ENCODE data around the gene CHD9.
"Not testable (repeated sequence)": the region's sequence is repeated elsewhere in the genome, so short reads cannot be mapped to it uniquely, and the experiment has no call there.

Gene CHD9

DNA sequence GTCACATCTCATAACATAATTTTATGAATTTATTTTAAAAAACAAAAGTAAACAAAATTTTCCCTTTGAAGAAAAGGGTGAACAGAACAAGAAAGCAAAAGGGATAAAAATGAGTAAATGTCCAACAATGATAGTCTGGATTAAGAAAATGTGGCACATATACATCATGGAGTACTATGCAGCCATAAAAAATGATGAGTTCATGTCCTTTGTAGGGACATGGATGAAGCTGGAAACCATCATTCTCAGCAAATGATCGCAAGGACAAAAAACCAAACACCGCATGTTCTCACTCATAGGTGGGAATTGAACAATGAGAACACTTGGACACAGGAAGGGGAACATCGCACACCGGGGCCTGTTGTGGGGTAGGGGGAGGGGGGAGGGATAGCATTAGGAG lies 3.5 kb upstream of the CHD9 start:
- H3K4me3 ChIP-seq (ENCODE audit: low read depth, low read length); H3K9me3 ChIP-seq (ENCODE audit: control insufficient read depth, insufficient read depth, low read depth, low read length); CTCF ChIA-PET; H3K4me1 ChIP-seq (ENCODE audit: control insufficient read depth, insufficient read depth, low read length); H3K27ac ChIP-seq (ENCODE audit: extremely low read depth, low read depth, low read length); H3K36me3 ChIP-seq (ENCODE audit: control insufficient read depth in 2 of 2, insufficient read depth in 1 of 2, low read length in 2 of 2): not testable (repeated sequence)
- TF ChIP-seq ZNF146 (tag by site-specific recombination; IDR thresholded peaks at IDR 0.05): peak; percentile 77
- peak; percentile 58; the same call in 1 of the 2 replicates for TF ChIP-seq ZNF580 (tag by site-specific recombination; IDR thresholded peaks at IDR 0.05)
- POLR2A ChIA-PET: interaction anchor here (0.7 kb wide), 1 partner anchor 79 kb away, joined by 6 read pairs; no protein-coding TSS in a partner anchor

- Histone ChIP-seq H3K27ac (ENCODE audit: extremely low read depth, low read depth, low read length) (no peak within 1 kb of the TSS), H3K9me3 (ENCODE audit: control insufficient read depth, insufficient read depth, low read depth, low read length) (no peaks in the 10 kb centered on the region), H3K4me3 (ENCODE audit: low read depth, low read length) (peak within 1 kb of the TSS; percentile 5; the same call in 1 of the 2 replicates), H3K4me1 (ENCODE audit: control insufficient read depth, insufficient read depth, low read length) (no peaks in the 10 kb centered on the region), H3K36me3 (ENCODE audit: control insufficient read depth in 2 of 2, insufficient read depth in 1 of 2, low read length in 2 of 2) (no peaks in the 10 kb centered on the region)
- CTCF ChIA-PET: interaction anchor here (0.9 to 1.6 kb wide), 3 partner anchors 106 to 231 kb away, joined by 3 to 4 read pairs (median 4); no protein-coding TSS in a partner anchor
- POLR2A ChIA-PET: no interaction called here
- TF ChIP-seq HOXA7 (CRISPR knock-in tag; IDR thresholded peaks at IDR 0.05; ENCODE audit: borderline replicate concordance): no peak
- no peak for TF ChIP-seq ZNF24 (tag by site-specific recombination; IDR thresholded peaks at IDR 0.05)
- no peak for TF ChIP-seq ZSCAN16 (tag by site-specific recombination; IDR thresholded peaks at IDR 0.05)
- TF ChIP-seq ZNF658 (tag by site-specific recombination; IDR thresholded peaks at IDR 0.05): no peak
- no peak for TF ChIP-seq ZNF416 (tag by site-specific recombination; IDR thresholded peaks at IDR 0.05)
- TF ChIP-seq REST (tag by site-specific recombination; IDR thresholded peaks at IDR 0.05): no peak
- TF ChIP-seq ZNF529 (tag by site-specific recombination; IDR thresholded peaks at IDR 0.05; ENCODE audit: insufficient replicate concordance): no peak
- no peak for TF ChIP-seq ZFP37 (tag by site-specific recombination; IDR thresholded peaks at IDR 0.05)
- TF ChIP-seq, protein P1, sequence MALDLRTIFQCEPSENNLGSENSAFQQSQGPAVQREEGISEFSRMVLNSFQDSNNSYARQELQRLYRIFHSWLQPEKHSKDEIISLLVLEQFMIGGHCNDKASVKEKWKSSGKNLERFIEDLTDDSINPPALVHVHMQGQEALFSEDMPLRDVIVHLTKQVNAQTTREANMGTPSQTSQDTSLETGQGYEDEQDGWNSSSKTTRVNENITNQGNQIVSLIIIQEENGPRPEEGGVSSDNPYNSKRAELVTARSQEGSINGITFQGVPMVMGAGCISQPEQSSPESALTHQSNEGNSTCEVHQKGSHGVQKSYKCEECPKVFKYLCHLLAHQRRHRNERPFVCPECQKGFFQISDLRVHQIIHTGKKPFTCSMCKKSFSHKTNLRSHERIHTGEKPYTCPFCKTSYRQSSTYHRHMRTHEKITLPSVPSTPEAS (tag by site-specific recombination; IDR thresholded peaks at IDR 0.05): peak; percentile 16; the same call in 1 of the 2 replicates
- peak; percentile 35; the same call in 1 of the 2 replicates for TF ChIP-seq ZNF692 (tag by site-specific recombination; IDR thresholded peaks at IDR 0.05)
- no peak for TF ChIP-seq ZNF501 (tag by site-specific recombination; IDR thresholded peaks at IDR 0.05)
- TF ChIP-seq ZNF837 (tag by site-specific recombination; IDR thresholded peaks at IDR 0.05): no peak
- TF ChIP-seq REPIN1 (tag by site-specific recombination; IDR thresholded peaks at IDR 0.05; ENCODE audit: low read depth): no peak
- no peak for TF ChIP-seq ZNF747 (tag by site-specific recombination; IDR thresholded peaks at IDR 0.05)
- TF ChIP-seq ZNF174 (tag by site-specific recombination; IDR thresholded peaks at IDR 0.05): no peak
- no peak for TF ChIP-seq GLI2 (tag by site-specific recombination; IDR thresholded peaks at IDR 0.05; ENCODE audit: borderline replicate concordance, low read depth)
- TF ChIP-seq, protein P2, sequence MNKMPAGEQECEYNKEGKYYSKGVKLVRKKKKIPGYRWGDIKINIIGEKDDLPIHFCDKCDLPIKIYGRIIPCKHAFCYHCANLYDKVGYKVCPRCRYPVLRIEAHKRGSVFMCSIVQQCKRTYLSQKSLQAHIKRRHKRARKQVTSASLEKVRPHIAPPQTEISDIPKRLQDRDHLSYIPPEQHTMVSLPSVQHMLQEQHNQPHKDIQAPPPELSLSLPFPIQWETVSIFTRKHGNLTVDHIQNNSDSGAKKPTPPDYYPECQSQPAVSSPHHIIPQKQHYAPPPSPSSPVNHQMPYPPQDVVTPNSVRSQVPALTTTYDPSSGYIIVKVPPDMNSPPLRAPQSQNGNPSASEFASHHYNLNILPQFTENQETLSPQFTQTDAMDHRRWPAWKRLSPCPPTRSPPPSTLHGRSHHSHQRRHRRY (tag by site-specific recombination; IDR thresholded peaks at IDR 0.05): no peak
- 0 out of 2 replicates have a peak, but pooled peaks have one; percentile 17 for TF ChIP-seq ZNF112 (tag by site-specific recombination; IDR thresholded peaks at IDR 0.05)
- TF ChIP-seq ZNF571 (tag by site-specific recombination; IDR thresholded peaks at IDR 0.05): peak; percentile 70; the same call in 1 of the 2 replicates
- no peak for TF ChIP-seq ZSCAN5A (tag by site-specific recombination; IDR thresholded peaks at IDR 0.05)
Observed at GRCh38 chr16:53052519-53053501, 2.0 kb upstream of the CHD9 start, which contains the start of gene CHD9NB. Gene CHD9NB, minus strand, starts transcription at chr16:53052897. Its CDS starts 8,739 bp downstream, at chr16:53044158.

Measured in HEK293 (cell line).